Measurements from ENCODE around the gene NLRP5.

GRCh38 chr19:56104423-56104822 is 117.8 kb downstream of the NLRP5 start:
- TF ChIP-seq CTCF (IDR thresholded peaks at IDR 0.05) (no peak), POLR2A (IDR thresholded peaks at IDR 0.05) (no peak)

Measured in uterus (tissue), 2 donors.